HepG2 (cell line): ENCODE results near the gene PSMC5. TPM values are rescaled to one million over a fixed set of nuclear protein-coding genes. Genes with fewer than 3 reads are reported as not detected.

ENCODE experiments used
- ELF1 ChIP-seq: sonication (generic); formaldehyde crosslinking; IDR thresholded peaks from 2 replicates; pipeline ENCODE4 v1.4.0; 2020; ENCODE audit warnings: missing genetic modification reagents
- FOXK2 ChIP-seq: fragments of 450-650 bp; IDR thresholded peaks from 2 replicates; pipeline ENCODE4 v1.6.1; 2016
- IRF9 ChIP-seq: sonication (generic); formaldehyde crosslinking; IDR thresholded peaks from 2 replicates; pipeline ENCODE4 v1.8.0; 2022; ENCODE audit warnings: missing genetic modification reagents, mild to moderate bottlenecking, borderline replicate concordance
- NFYB ChIP-seq: sonication (generic); formaldehyde crosslinking; IDR thresholded peaks from 2 replicates; pipeline ENCODE4 v1.4.0; 2020; ENCODE audit warnings: missing genetic modification reagents
- NFYC ChIP-seq: IDR thresholded peaks from 2 replicates; pipeline ENCODE4 v1.6.1; 2016; ENCODE audit warnings: missing genetic modification reagents, missing compliant biosample characterization
- SP4 ChIP-seq: sonication (generic); formaldehyde crosslinking; IDR thresholded peaks from 2 replicates; pipeline ENCODE4 v1.8.1; 2023; ENCODE audit warnings: mild to moderate bottlenecking, missing genetic modification reagents
- TAF15 ChIP-seq: fragments of 200-400 bp; formaldehyde crosslinking; IDR thresholded peaks from one replicate; pipeline ENCODE4 v1.6.1; 2018; ENCODE audit warnings: mild to moderate bottlenecking, low read depth, low read length; ENCODE audit not compliant: poor library complexity, severe bottlenecking
- ZMYM2 ChIP-seq: sonication (generic); formaldehyde crosslinking; IDR thresholded peaks from 2 replicates; pipeline ENCODE4 v1.8.0; 2022; ENCODE audit warnings: mild to moderate bottlenecking, missing genetic modification reagents
- ZNF101 ChIP-seq: sonication (generic); formaldehyde crosslinking; IDR thresholded peaks from 2 replicates; pipeline ENCODE4 v1.4.0; 2020; ENCODE audit warnings: mild to moderate bottlenecking, low read depth, missing genetic modification reagents, borderline replicate concordance
- ZNF232 ChIP-seq: sonication (generic); formaldehyde crosslinking; IDR thresholded peaks from 2 replicates; pipeline ENCODE4 v1.4.0; 2020; ENCODE audit warnings: missing genetic modification reagents, borderline replicate concordance
- ZNF234 ChIP-seq: sonication (generic); formaldehyde crosslinking; conservative IDR thresholded peaks from 2 replicates; pipeline ENCODE4 v1.5.1; 2020; ENCODE audit warnings: mild to moderate bottlenecking, missing genetic modification reagents
- ZNF687 ChIP-seq: sonication (generic); formaldehyde crosslinking; IDR thresholded peaks from 2 replicates; pipeline ENCODE4 v1.5.1; 2020; ENCODE audit warnings: mild to moderate bottlenecking, missing genetic modification reagents, moderate library complexity
- polyA plus RNA-seq, 8 experiments: library from polyadenylated mRNA; depleted of rRNA in 3 of 8; stranded (reverse) in 7 of 8; unstranded in 1 of 8; fragments of >200 nt; fragmentation: Illumina TruSeq in 4 of 8; extraction: Trizol in 4 of 8; gene quantifications; 2 replicates each; pipeline versions ENCODE4 v1.2.1 to v1.2.3, GENCODE V29; 2011 to 2016; ENCODE audit warnings: low read depth in 4 of 8, missing spikeins in 1 of 8, mixed read lengths in 1 of 8; ENCODE audit not compliant: insufficient read depth in 1 of 8
- total RNA-seq, 5 experiments: library from RNA; depleted of rRNA; stranded (reverse); fragments of >200 nt; fragmentation: Illumina TruSeq; extraction: Trizol; gene quantifications; 2 replicates each; pipeline ENCODE4 v1.2.3, GENCODE V29; 2016; ENCODE audit warnings: low read depth in 1 of 5
- TF ChIP-seq, protein P1 (sequence below): sonication (generic); formaldehyde crosslinking; IDR thresholded peaks from 2 replicates; pipeline ENCODE4 v1.5.0; 2020; ENCODE audit warnings: mild to moderate bottlenecking, low read depth, missing genetic modification reagents, borderline replicate concordance
- TF ChIP-seq, protein P2 (sequence below): IDR thresholded peaks from 2 replicates; pipeline ENCODE4 v1.6.1; 2016; ENCODE audit warnings: missing compliant biosample characterization, missing genetic modification reagents, borderline replicate concordance
- TF ChIP-seq, protein P3 (sequence below): sonication (generic); formaldehyde crosslinking; conservative IDR thresholded peaks from 2 replicates; pipeline ENCODE4 v1.8.0; 2022; ENCODE audit warnings: mild to moderate bottlenecking, moderate library complexity, missing genetic modification reagents
- TF ChIP-seq, protein P4 (sequence below): sonication (generic); formaldehyde crosslinking; IDR thresholded peaks from 2 replicates; pipeline ENCODE4 v1.4.0; 2020; ENCODE audit warnings: missing genetic modification reagents; ENCODE audit errors: not compliant biosample characterization

The PSMC5 gene
- total and polyA plus RNA-seq, 2 of the 13 experiments (the other 11 are each of a cell fraction or from before 2014, with no cell fraction given): 35.3 to 128 TPM

- TF ChIP-seq, protein P1, sequence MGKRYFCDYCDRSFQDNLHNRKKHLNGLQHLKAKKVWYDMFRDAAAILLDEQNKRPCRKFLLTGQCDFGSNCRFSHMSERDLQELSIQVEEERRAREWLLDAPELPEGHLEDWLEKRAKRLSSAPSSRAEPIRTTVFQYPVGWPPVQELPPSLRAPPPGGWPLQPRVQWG (CRISPR knock-in tag): no peak
- TF ChIP-seq TAF15: peak; percentile 58
- TF ChIP-seq ZMYM2 (CRISPR knock-in tag): peak; percentile 90; the same call in 1 of the 2 replicates
- TF ChIP-seq ZNF687 (CRISPR knock-in tag): peak; percentile 75
- TF ChIP-seq NFYC (CRISPR knock-in tag): peak; percentile 80
- TF ChIP-seq IRF9: no peak
- no peak for TF ChIP-seq ZNF232 (CRISPR knock-in tag)
- no peak for TF ChIP-seq ZNF234
- peak; percentile 48; the same call in 1 of the 2 replicates for TF ChIP-seq ELF1
- peak; percentile 68 for TF ChIP-seq NFYB (CRISPR knock-in tag)
- peak; percentile 97 for TF ChIP-seq FOXK2
- no peak for TF ChIP-seq ZNF101
- TF ChIP-seq, protein P2, sequence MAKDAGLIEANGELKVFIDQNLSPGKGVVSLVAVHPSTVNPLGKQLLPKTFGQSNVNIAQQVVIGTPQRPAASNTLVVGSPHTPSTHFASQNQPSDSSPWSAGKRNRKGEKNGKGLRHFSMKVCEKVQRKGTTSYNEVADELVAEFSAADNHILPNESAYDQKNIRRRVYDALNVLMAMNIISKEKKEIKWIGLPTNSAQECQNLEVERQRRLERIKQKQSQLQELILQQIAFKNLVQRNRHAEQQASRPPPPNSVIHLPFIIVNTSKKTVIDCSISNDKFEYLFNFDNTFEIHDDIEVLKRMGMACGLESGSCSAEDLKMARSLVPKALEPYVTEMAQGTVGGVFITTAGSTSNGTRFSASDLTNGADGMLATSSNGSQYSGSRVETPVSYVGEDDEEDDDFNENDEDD: peak; percentile 80; the same call in 1 of the 2 replicates
- TF ChIP-seq, protein P3, sequence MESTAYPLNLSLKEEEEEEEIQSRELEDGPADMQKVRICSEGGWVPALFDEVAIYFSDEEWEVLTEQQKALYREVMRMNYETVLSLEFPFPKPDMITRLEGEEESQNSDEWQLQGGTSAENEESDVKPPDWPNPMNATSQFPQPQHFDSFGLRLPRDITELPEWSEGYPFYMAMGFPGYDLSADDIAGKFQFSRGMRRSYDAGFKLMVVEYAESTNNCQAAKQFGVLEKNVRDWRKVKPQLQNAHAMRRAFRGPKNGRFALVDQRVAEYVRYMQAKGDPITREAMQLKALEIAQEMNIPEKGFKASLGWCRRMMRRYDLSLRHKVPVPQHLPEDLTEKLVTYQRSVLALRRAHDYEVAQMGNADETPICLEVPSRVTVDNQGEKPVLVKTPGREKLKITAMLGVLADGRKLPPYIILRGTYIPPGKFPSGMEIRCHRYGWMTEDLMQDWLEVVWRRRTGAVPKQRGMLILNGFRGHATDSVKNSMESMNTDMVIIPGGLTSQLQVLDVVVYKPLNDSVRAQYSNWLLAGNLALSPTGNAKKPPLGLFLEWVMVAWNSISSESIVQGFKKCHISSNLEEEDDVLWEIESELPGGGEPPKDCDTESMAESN (CRISPR knock-in tag): no peak
- TF ChIP-seq SP4 (CRISPR knock-in tag): 0 out of 2 replicates have a peak, but pooled peaks have one; percentile 30
- TF ChIP-seq, protein P4, sequence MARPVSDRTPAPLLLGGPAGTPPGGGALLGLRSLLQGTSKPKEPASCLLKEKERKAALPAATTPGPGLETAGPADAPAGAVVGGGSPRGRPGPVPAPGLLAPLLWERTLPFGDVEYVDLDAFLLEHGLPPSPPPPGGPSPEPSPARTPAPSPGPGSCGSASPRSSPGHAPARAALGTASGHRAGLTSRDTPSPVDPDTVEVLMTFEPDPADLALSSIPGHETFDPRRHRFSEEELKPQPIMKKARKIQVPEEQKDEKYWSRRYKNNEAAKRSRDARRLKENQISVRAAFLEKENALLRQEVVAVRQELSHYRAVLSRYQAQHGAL (CRISPR knock-in tag): no peak
Observed at GRCh38 chr17:63848834-63849689, 21.8 kb downstream of the PSMC5 start (continued).
